ENCODE data around the gene PKP1. TPM values are rescaled to one million over a fixed set of nuclear protein-coding genes. Genes with fewer than 3 reads are reported as not detected.

The PKP1 gene
- total and polyA plus RNA-seq, 10 of the 15 experiments (the other 5 are each of a cell fraction or from before 2014, with no cell fraction given) = 0.03 TPM; not detected in 9

GRCh38 chr1:201332021-201332420, 48.7 kb downstream of the PKP1 start:
- ChIA-PET SMC1A (ENCODE audit: uncharacterized antibody, unreplicated experiment) (no interaction called here), POLR2A (no interaction called here), CTCF (no interaction called here), RAD21 (ENCODE audit: unreplicated experiment) (no interaction called here)
- no peaks in the 10 kb centered on the region for H3K36me3 ChIP-seq (ENCODE audit: control insufficient read depth in 2 of 2, insufficient read depth in 2 of 2, low read length in 1 of 2)
- in situ Hi-C loops (cut with MboI) (no loop called here), intact Hi-C loops (cut with micrococcal nuclease; ENCODE audit: unreplicated experiment) (no loop called here)
- DNase-seq (ENCODE audit: low read depth, low spot score) (no peak), FAIRE-seq (no peak), ATAC-seq (no peak)
- no TSS peak for BruUV-seq (replicated peaks)
- no peaks in the 10 kb centered on the region for H3K9me3 ChIP-seq (replicated peaks; ENCODE audit: control insufficient read depth, insufficient read depth, low read length)
- H3K4me1 ChIP-seq (ENCODE audit: control insufficient read depth, insufficient read depth, low read length) = no peaks in the 10 kb centered on the region
- 46% methylated on average over 7 of the region's 8 CpGs for WGBS (ENCODE audit: insufficient coverage, insufficient replicate concordance, low lambda C conversion rate, missing lambda C conversion rate)
- H3K9ac ChIP-seq (ENCODE audit: control insufficient read depth, insufficient read depth, low read length) = no peak overlapping the region
- no peak overlapping the region for H3K27ac ChIP-seq (ENCODE audit: control insufficient read depth, insufficient read depth)
- no peaks in the 10 kb centered on the region for H4K20me1 ChIP-seq (ENCODE audit: control insufficient read depth, insufficient read depth)
- no peak overlapping the region for H3K4me3 ChIP-seq
- H3K4me2 ChIP-seq (ENCODE audit: control insufficient read depth, insufficient read depth) = no peak overlapping the region
- no peak for TF ChIP-seq TCF3 (IDR thresholded peaks at IDR 0.05; ENCODE audit: borderline replicate concordance, insufficient read depth, low read depth, low read length)
- H2AFZ ChIP-seq (ENCODE audit: control insufficient read depth, low read depth, low read length) = no peak overlapping the region
- no peaks in the 10 kb centered on the region for H3K79me2 ChIP-seq (ENCODE audit: control insufficient read depth, insufficient read depth, low read length)
- H3K27me3 ChIP-seq (replicated peaks in 1 of 2; ENCODE audit: control insufficient read depth in 2 of 2, insufficient read depth in 2 of 2, low read length in 1 of 2) = peaks cover 1 to 4% of the 10 kb centered on the region in 2 experiments; a peak in 3 of 4 replicates

- H3K27ac ChIP-seq (ENCODE audit: control insufficient read depth, insufficient read depth) = no peak overlapping the region
- H2AFZ ChIP-seq (ENCODE audit: control insufficient read depth, low read depth, low read length) = no peak overlapping the region
- H3K9ac ChIP-seq (ENCODE audit: control insufficient read depth, insufficient read depth, low read length) = no peak overlapping the region
- RAD21 ChIA-PET (ENCODE audit: unreplicated experiment) = no interaction called here
- no peaks in the 10 kb centered on the region for H4K20me1 ChIP-seq (ENCODE audit: control insufficient read depth, insufficient read depth)
- H3K9me3 ChIP-seq (replicated peaks; ENCODE audit: control insufficient read depth, insufficient read depth, low read length) = no peaks in the 10 kb centered on the region
- in situ Hi-C loops (cut with MboI) = no loop called here
- 11% methylated on average over 10 of the region's 10 CpGs for WGBS (ENCODE audit: insufficient coverage, insufficient replicate concordance, low lambda C conversion rate, missing lambda C conversion rate)
- intact Hi-C loops (cut with micrococcal nuclease; ENCODE audit: unreplicated experiment) = no loop called here
- ATAC-seq (no peak), FAIRE-seq (no peak), DNase-seq (ENCODE audit: low read depth, low spot score) (no peak)
- peaks cover 2 to 4% of the 10 kb centered on the region in 2 experiments; a peak in 3 of 4 replicates for H3K27me3 ChIP-seq (replicated peaks in 1 of 2; ENCODE audit: control insufficient read depth in 2 of 2, insufficient read depth in 2 of 2, low read length in 1 of 2)
- H3K79me2 ChIP-seq (ENCODE audit: control insufficient read depth, insufficient read depth, low read length) = no peaks in the 10 kb centered on the region
- no peak overlapping the region for H3K4me2 ChIP-seq (ENCODE audit: control insufficient read depth, insufficient read depth)
- POLR2A ChIA-PET = no interaction called here
- H3K4me1 ChIP-seq (ENCODE audit: control insufficient read depth, insufficient read depth, low read length) = no peaks in the 10 kb centered on the region
- no peak overlapping the region for H3K4me3 ChIP-seq
- no TSS peak for BruUV-seq (replicated peaks)
- H3K36me3 ChIP-seq (ENCODE audit: control insufficient read depth in 2 of 2, insufficient read depth in 2 of 2, low read length in 1 of 2) = no peaks in the 10 kb centered on the region
- SMC1A ChIA-PET (ENCODE audit: uncharacterized antibody, unreplicated experiment) = interaction anchor here (0.5 kb wide), 1 partner anchor 86 kb away, joined by 4 read pairs; no protein-coding TSS in a partner anchor
- CTCF ChIA-PET = interaction anchor here (1.2 to 1.6 kb wide), 2 partner anchors 13 to 214 kb away, joined by 3 to 7 read pairs; no protein-coding TSS in a partner anchor
- TF ChIP-seq SUPT20H (IDR thresholded peaks at IDR 0.05; ENCODE audit: borderline replicate concordance, control insufficient read depth, low read depth, low read length) = no peak
- no peak for TF ChIP-seq TAF1 (IDR thresholded peaks at IDR 0.05; ENCODE audit: borderline replicate concordance, low read depth, low read length)
- no peak for TF ChIP-seq ZBTB11 (CRISPR knock-in tag; IDR thresholded peaks at IDR 0.05)
- no peak for TF ChIP-seq BCLAF1 (IDR thresholded peaks at IDR 0.05)
- TF ChIP-seq ZZZ3 (IDR thresholded peaks at IDR 0.05; ENCODE audit: control insufficient read depth, insufficient read length, low read depth) = no peak
- TF ChIP-seq EGR1 (IDR thresholded peaks at IDR 0.05; ENCODE audit: borderline replicate concordance in 1 of 2, low read depth in 2 of 2, low read length in 2 of 2) = no peak
- TF ChIP-seq SMC3 (IDR thresholded peaks at IDR 0.05; ENCODE audit: borderline replicate concordance, low read length) = no peak
Observed at GRCh38 chr1:201332616-201333335, 49.5 kb downstream of the PKP1 start.
